ENCODE measurements around the gene TMPRSS9. TPM values are rescaled to one million over a fixed set of nuclear protein-coding genes. Genes with fewer than 3 reads are reported as not detected.

The TMPRSS9 gene
- total and polyA plus RNA-seq, 2 of the 13 experiments (the other 11 are each of a cell fraction or from before 2014, with no cell fraction given) = 2.5 to 5.2 TPM

GRCh38 chr19:2427429-2428320 lies 67.6 kb downstream of the TMPRSS9 start, which contains the start of gene TIMM13 (continued):
- TF ChIP-seq ZNF691 (CRISPR knock-in tag; IDR thresholded peaks at IDR 0.05; ENCODE audit: borderline replicate concordance, low read depth) = peak; percentile 57; the same call in 1 of the 2 replicates
- TF ChIP-seq MLXIP (CRISPR knock-in tag; IDR thresholded peaks at IDR 0.05; ENCODE audit: borderline replicate concordance) = peak; percentile 71; the same call in 1 of the 2 replicates
- no peak for TF ChIP-seq HDAC6 (IDR thresholded peaks at IDR 0.05; ENCODE audit: low read depth, low read length)
- TF ChIP-seq LBX2 (CRISPR knock-in tag; IDR thresholded peaks at IDR 0.05; ENCODE audit: borderline replicate concordance) = no peak
- no peak for TF ChIP-seq ZNF883 (CRISPR knock-in tag; IDR thresholded peaks at IDR 0.05; ENCODE audit: not compliant biosample characterization)
- TF ChIP-seq ZUFSP (CRISPR knock-in tag; IDR thresholded peaks at IDR 0.05; ENCODE audit: borderline replicate concordance) = no peak
- TF ChIP-seq NCOA1 (CRISPR knock-in tag; IDR thresholded peaks at IDR 0.05) = 0 out of 2 replicates have a peak, but pooled peaks have one; percentile 21
- peak; percentile 37 for TF ChIP-seq ZNF264 (CRISPR knock-in tag; IDR thresholded peaks at IDR 0.05)
- TF ChIP-seq TOE1 (CRISPR knock-in tag; IDR thresholded peaks at IDR 0.05) = peak; percentile 26; the same call in 1 of the 2 replicates
- TF ChIP-seq ZBTB38 (CRISPR knock-in tag; IDR thresholded peaks at IDR 0.05) = 0 out of 2 replicates have a peak, but pooled peaks have one; percentile 2
- TF ChIP-seq FOXK2 (IDR thresholded peaks at IDR 0.05) = peak; percentile 92
- no peak for TF ChIP-seq MAFF (IDR thresholded peaks at IDR 0.05; ENCODE audit: low read depth, low read length)
- TF ChIP-seq CHD4 (IDR thresholded peaks at IDR 0.05; ENCODE audit: borderline replicate concordance, low read length) = no peak
- TF ChIP-seq ZSCAN22 (CRISPR knock-in tag; IDR thresholded peaks at IDR 0.05) = no peak
- TF ChIP-seq ZNF337 (CRISPR knock-in tag; IDR thresholded peaks at IDR 0.05; ENCODE audit: borderline replicate concordance, low read depth) = no peak
- TF ChIP-seq MEIS2 (CRISPR knock-in tag; IDR thresholded peaks at IDR 0.05) = peak; percentile 51; the same call in 1 of the 2 replicates
- TF ChIP-seq TEAD3 (CRISPR knock-in tag; optimal IDR thresholded peaks at IDR 0.05; ENCODE audit: borderline replicate concordance) = peak; percentile 59
- peak; percentile 87 for TF ChIP-seq SAP130 (CRISPR knock-in tag; IDR thresholded peaks at IDR 0.05; ENCODE audit: low read depth)
- no peak for TF ChIP-seq NAIF1 (CRISPR knock-in tag; IDR thresholded peaks at IDR 0.05; ENCODE audit: borderline replicate concordance)
- TF ChIP-seq ZNF350 (CRISPR knock-in tag; IDR thresholded peaks at IDR 0.05; ENCODE audit: borderline replicate concordance, low read depth) = peak; percentile 91; the same call in 1 of the 2 replicates
